IMR-90 (cell line): ENCODE data around the gene LILRA1. TPM values are rescaled to one million over a fixed set of nuclear protein-coding genes. Genes with fewer than 3 reads are reported as not detected.

Experiments used
- ATAC-seq: fragments of 200-7000 bp; cut with Tn5 transposase; 2 replicates; pipeline ENCODE4 v1.9.1; 2020; ENCODE audit warnings: low read depth, mild to moderate bottlenecking, moderate library complexity
- BruUV-seq: library from RNA; stranded (reverse); fragments of 400-500 nt; replicated peaks from 2 replicates; lab custom pipeline; 2021; lab: Mats Ljungman, UMichigan
- CTCF ChIA-PET: fragments of 300-600 bp; formaldehyde crosslinking; extraction: SDS; loops from one replicate; lab custom pipeline; 2021; ENCODE audit warnings: antibody characterized with exemption; lab: Yijun Ruan, JAX
- POLR2A ChIA-PET: fragments of 300-600 bp; sonication (Branson Sonifier 250); formaldehyde crosslinking; loops from one replicate; lab custom pipeline; 2022; ENCODE audit warnings: antibody characterized with exemption; ENCODE audit not compliant: unreplicated experiment; lab: Charles Lee
- DNase-seq: peaks from one replicate; pipeline ENCODE4 v3.0.0; 2013
- H2AFZ ChIP-seq: replicated peaks from 2 replicates; pipeline ENCODE3; 2013; ENCODE audit warnings: low read length, mild to moderate bottlenecking; ENCODE audit not compliant: poor library complexity
- H2AK5ac ChIP-seq: 2 replicates; pipeline ENCODE4 v1.6.1; 2013; ENCODE audit warnings: low read depth, low read length, inconsistent platforms
- H2AK9ac ChIP-seq: replicated peaks from 2 replicates; pipeline ENCODE3; 2013; ENCODE audit warnings: mild to moderate bottlenecking, low read depth, low read length, moderate library complexity; ENCODE audit not compliant: poor library complexity
- H2BK120ac ChIP-seq: 2 replicates; pipeline ENCODE4 v1.6.1; 2013; ENCODE audit warnings: low read depth, low read length, inconsistent platforms
- H2BK15ac ChIP-seq: 3 replicates; pipeline ENCODE4 v1.6.1; 2013; ENCODE audit warnings: low read depth, low read length, inconsistent platforms
- H2BK20ac ChIP-seq: 2 replicates; pipeline ENCODE4 v1.6.1; 2013; ENCODE audit warnings: low read depth, mild to moderate bottlenecking, inconsistent platforms, low read length, moderate library complexity
- H2BK5ac ChIP-seq: 2 replicates; pipeline ENCODE4 v1.6.1; 2013; ENCODE audit warnings: mild to moderate bottlenecking, low read depth, low read length, inconsistent platforms; ENCODE audit not compliant: poor library complexity, severe bottlenecking
- H3K14ac ChIP-seq: replicated peaks from 2 replicates; pipeline ENCODE4 v1.6.1; 2013; ENCODE audit warnings: low read depth, low read length, inconsistent platforms
- H3K18ac ChIP-seq: 2 replicates; pipeline ENCODE4 v1.6.1; 2013; ENCODE audit warnings: low read depth, low read length, control low read depth
- H3K23ac ChIP-seq: 2 replicates; pipeline ENCODE4 v1.6.1; 2013; ENCODE audit warnings: low read depth, low read length, inconsistent platforms
- H3K27ac ChIP-seq: 2 replicates; pipeline ENCODE4 v1.5.1; 2013; ENCODE audit warnings: mild to moderate bottlenecking, control low read depth, low read length; ENCODE audit not compliant: insufficient read depth
- H3K27me3 ChIP-seq: 2 replicates; pipeline ENCODE4 v1.6.1; 2013; ENCODE audit warnings: low read length; ENCODE audit not compliant: control insufficient read depth, insufficient read depth
- H3K36me3 ChIP-seq: 2 replicates; pipeline ENCODE4 v1.6.1; 2013; ENCODE audit warnings: low read length, mixed read lengths; ENCODE audit not compliant: control insufficient read depth, insufficient read depth
- H3K4ac ChIP-seq: 2 replicates; pipeline ENCODE4 v1.6.1; 2013; ENCODE audit warnings: low read depth, low read length, inconsistent platforms
- H3K4me1 ChIP-seq: 2 replicates; pipeline ENCODE4 v1.6.1; 2013; ENCODE audit warnings: low read length, mixed read lengths; ENCODE audit not compliant: control insufficient read depth, insufficient read depth
- H3K4me2 ChIP-seq: 2 replicates; pipeline ENCODE4 v1.6.1; 2013; ENCODE audit warnings: low read depth, mild to moderate bottlenecking, control low read depth, low read length, moderate library complexity
- H3K4me3 ChIP-seq: 2 replicates; pipeline ENCODE4 v1.5.1; 2013; ENCODE audit warnings: low read depth, mild to moderate bottlenecking, control low read depth, low read length, moderate library complexity; ENCODE audit not compliant: insufficient read depth
- H3K56ac ChIP-seq: 2 replicates; pipeline ENCODE4 v1.6.1; 2013; ENCODE audit warnings: low read length, inconsistent platforms; ENCODE audit not compliant: insufficient read depth; ENCODE audit errors: extremely low read depth
- H3K79me1 ChIP-seq, 2 experiments: 2 replicates each; pipeline ENCODE4 v1.6.1; 2013; ENCODE audit warnings: low read length in 2 of 2, inconsistent platforms in 1 of 2, low read depth in 1 of 2
- H3K9ac ChIP-seq: 2 replicates; pipeline ENCODE4 v1.6.1; 2013; ENCODE audit warnings: low read depth, low read length, control low read depth
- H3K9me1 ChIP-seq: 2 replicates; pipeline ENCODE4 v1.6.1; 2013; ENCODE audit warnings: low read length, inconsistent platforms; ENCODE audit not compliant: insufficient read depth
- H3K9me3 ChIP-seq: 2 replicates; pipeline ENCODE4 v1.6.1; 2013; ENCODE audit warnings: low read length; ENCODE audit not compliant: control insufficient read depth, insufficient read depth
- H4K20me1 ChIP-seq: 2 replicates; pipeline ENCODE4 v1.6.1; 2013; ENCODE audit warnings: low read length, inconsistent platforms; ENCODE audit not compliant: insufficient read depth
- H4K5ac ChIP-seq: 2 replicates; pipeline ENCODE4 v1.6.1; 2013; ENCODE audit warnings: mild to moderate bottlenecking, low read depth, low read length, control low read depth
- H4K8ac ChIP-seq, 2 experiments: 2 replicates each; pipeline ENCODE4 v1.6.1; 2013; ENCODE audit warnings: low read depth in 2 of 2, low read length in 2 of 2, control low read depth in 1 of 2, inconsistent platforms in 1 of 2
- H4K91ac ChIP-seq: 2 replicates; pipeline ENCODE4 v1.6.1; 2013; ENCODE audit warnings: low read depth, low read length, inconsistent platforms; ENCODE audit not compliant: insufficient read depth
- BHLHE40 ChIP-seq: fragments of 150-350 bp; IDR thresholded peaks from 2 replicates; pipeline ENCODE4 v1.6.1; 2016; ENCODE audit warnings: mild to moderate bottlenecking, low read depth, low read length
- CEBPB ChIP-seq: IDR thresholded peaks from 2 replicates; pipeline ENCODE4 v1.6.1; 2012; ENCODE audit warnings: low read depth, low read length, improper control_type of control experiment
- CHD1 ChIP-seq: IDR thresholded peaks from 2 replicates; pipeline ENCODE4 v1.6.1; 2012; ENCODE audit warnings: low read depth, low read length, improper control_type of control experiment
- CTCF ChIP-seq: conservative IDR thresholded peaks from 2 replicates; pipeline ENCODE4 v1.5.1; 2012; ENCODE audit warnings: mild to moderate bottlenecking, low read depth, low read length, improper control_type of control experiment
- ELK1 ChIP-seq: fragments of 150-350 bp; IDR thresholded peaks from 2 replicates; pipeline ENCODE4 v1.6.1; 2016; ENCODE audit warnings: low read depth, mild to moderate bottlenecking, low read length, moderate library complexity, borderline replicate concordance
- FOS ChIP-seq: fragments of 150-350 bp; IDR thresholded peaks from 2 replicates; pipeline ENCODE4 v1.6.1; 2016; ENCODE audit warnings: low read depth, low read length
- MAFK ChIP-seq: IDR thresholded peaks from 2 replicates; pipeline ENCODE4 v1.6.1; 2012; ENCODE audit warnings: low read depth, low read length, improper control_type of control experiment
- MAZ ChIP-seq: IDR thresholded peaks from 2 replicates; pipeline ENCODE4 v1.6.1; 2012; ENCODE audit warnings: low read depth, mild to moderate bottlenecking, low read length, improper control_type of control experiment, moderate library complexity, borderline replicate concordance
- MXI1 ChIP-seq: IDR thresholded peaks from 2 replicates; pipeline ENCODE4 v1.6.1; 2012; ENCODE audit warnings: low read depth, mild to moderate bottlenecking, low read length, moderate library complexity, borderline replicate concordance
- NFE2L2 ChIP-seq: fragments of 150-350 bp; IDR thresholded peaks from 2 replicates; pipeline ENCODE4 v1.6.1; 2016; ENCODE audit warnings: low read depth, mild to moderate bottlenecking, low read length
- POLR2A ChIP-seq: IDR thresholded peaks from 2 replicates; pipeline ENCODE4 v1.6.1; 2012; ENCODE audit warnings: mild to moderate bottlenecking, low read depth, low read length
- RAD21 ChIP-seq: IDR thresholded peaks from 2 replicates; pipeline ENCODE4 v1.6.1; 2012; ENCODE audit warnings: low read length, improper control_type of control experiment
- RCOR1 ChIP-seq: IDR thresholded peaks from 2 replicates; pipeline ENCODE4 v1.6.1; 2012; ENCODE audit warnings: mild to moderate bottlenecking, low read length, improper control_type of control experiment; ENCODE audit not compliant: insufficient replicate concordance
- RFX5 ChIP-seq: IDR thresholded peaks from 2 replicates; pipeline ENCODE4 v1.8.0; 2012; ENCODE audit warnings: low read depth, mild to moderate bottlenecking, low read length, moderate library complexity
- SMC3 ChIP-seq: fragments of 150-350 bp; IDR thresholded peaks from 2 replicates; pipeline ENCODE4 v1.6.1; 2016; ENCODE audit warnings: low read depth, mild to moderate bottlenecking, antibody characterized with exemption, low read length, moderate library complexity
- USF2 ChIP-seq: fragments of 150-350 bp; IDR thresholded peaks from 2 replicates; pipeline ENCODE4 v1.6.1; 2017; ENCODE audit warnings: mild to moderate bottlenecking, antibody characterized with exemption, low read length, low read depth
- WGBS, 2 experiments: methylation state at CpG; one replicate each; pipeline versions ENCODE4 v1.1.5 to v1.1.7; 2013; ENCODE audit warnings: missing lambda C conversion rate in 2 of 2; ENCODE audit not compliant: insufficient read length in 1 of 2; ENCODE audit errors: extremely low coverage in 2 of 2; 5-methylcytosine and 5-hydroxymethylcytosine counted together
- dilution Hi-C: fragments of 300-500 bp; cut with HindIII; formaldehyde crosslinking; loops from one replicate; pipeline ENCODE4 v1.14.3; 2018; ENCODE audit warnings: low sequenced_read_pairs; ENCODE audit not compliant: unreplicated experiment
- in situ Hi-C: fragments of 300-500 bp; cut with MboI; formaldehyde crosslinking; loops from 3 replicates; pipeline ENCODE4 v1.14.3; 2019; ENCODE audit warnings: low sequenced_read_pairs, inconsistent platforms, mixed read lengths
- intact Hi-C: fragments of 100-400 bp; cut with micrococcal nuclease; formaldehyde crosslinking; loops from 2 replicates; pipeline ENCODE4 v1.10.0; 2022
- polyA plus RNA-seq, 3 experiments: library from polyadenylated mRNA; depleted of rRNA; stranded (reverse); fragments of >200 nt; gene quantifications; 2 replicates each; pipeline ENCODE4 v1.2.3, GENCODE V29; 2012; ENCODE audit warnings: low replicate concordance in 1 of 3
- total RNA-seq: library from RNA; depleted of rRNA; stranded (reverse); fragments of >200 nt; gene quantifications from 2 replicates; pipeline ENCODE4 v1.2.3, GENCODE V29; 2012

Gene LILRA1
- total and polyA plus RNA-seq, 2 of the 4 experiments (the other 2 are of a cell fraction): not detected

- dilution Hi-C loops (no loop called here), intact Hi-C loops (no loop called here), in situ Hi-C loops (loop anchor here (5.0 kb wide), 1 partner anchor 279 kb away; no protein-coding TSS in a partner anchor)
- H2BK15ac ChIP-seq: no peak overlapping the region
- TF ChIP-seq CTCF: no peak
- TF ChIP-seq RCOR1: no peak
- no peak for TF ChIP-seq RFX5
- TF ChIP-seq ELK1: no peak
- no peak for TF ChIP-seq RAD21
- TF ChIP-seq SMC3: no peak
- TF ChIP-seq MXI1: no peak
- TF ChIP-seq POLR2A: no peak
- TF ChIP-seq FOS: no peak
- no peak for TF ChIP-seq USF2
- TF ChIP-seq MAFK: no peak
- no peak for TF ChIP-seq CEBPB
- no peak for TF ChIP-seq NFE2L2
- TF ChIP-seq BHLHE40: no peak
- TF ChIP-seq CHD1: no peak
- TF ChIP-seq MAZ: no peak
- ATAC-seq (no peak), DNase-seq (no peak)
- no peak overlapping the region for H2BK120ac ChIP-seq
- ChIA-PET POLR2A (no interaction called here), CTCF (no interaction called here)
- BruUV-seq: no TSS peak
- no peak overlapping the region for H3K4me3 ChIP-seq
- peaks cover 27% of the 10 kb centered on the region for H3K9me3 ChIP-seq
- no peak overlapping the region for H4K8ac ChIP-seq
- no peaks in the 10 kb centered on the region for H3K4me1 ChIP-seq
- H3K4ac ChIP-seq: no peak overlapping the region
- H3K9me1 ChIP-seq: no peaks in the 10 kb centered on the region
- no peak overlapping the region for H3K23ac ChIP-seq
- H4K91ac ChIP-seq: no peak overlapping the region
- H3K36me3 ChIP-seq: no peaks in the 10 kb centered on the region
- no peak overlapping the region for H2BK5ac ChIP-seq
- peak overlapping the region; percentile 14 for H2AFZ ChIP-seq
- H2AK5ac ChIP-seq: no peak overlapping the region
- H2AK9ac ChIP-seq: no peak overlapping the region
- no peak overlapping the region for H3K14ac ChIP-seq
- no peak overlapping the region for H3K27ac ChIP-seq
- no peak overlapping the region for H3K56ac ChIP-seq
- no peak overlapping the region for H2BK20ac ChIP-seq
- no CpG with 5 or more reads among the region's 6 CpGs for WGBS, 2 experiments
- no peak overlapping the region for H3K9ac ChIP-seq
- H3K79me1 ChIP-seq: no peaks in the 10 kb centered on the region
- H3K4me2 ChIP-seq: no peak overlapping the region
- no peaks in the 10 kb centered on the region for H4K20me1 ChIP-seq
- H4K5ac ChIP-seq: no peak overlapping the region
- H3K27me3 ChIP-seq: no peaks in the 10 kb centered on the region
- no peak overlapping the region for H3K18ac ChIP-seq
Measured at GRCh38 chr19:54576411-54576976, 16.9 kb upstream of the LILRA1 start.
